Neural cell (in vitro differentiated cells): ENCODE measurements around the gene ZNF555. TPM values are rescaled to one million over a fixed set of nuclear protein-coding genes. Genes with fewer than 3 reads are reported as not detected.

Source experiments
- H2AFZ ChIP-seq: fragments of 200-600, 300-800 bp; sonication (generic), shearing (Covaris generic); 2 replicates; pipeline ENCODE4 v1.6.0; 2014; ENCODE audit warnings: low read depth, mild to moderate bottlenecking, antibody characterized with exemption, low read length, moderate library complexity
- H3F3A ChIP-seq: fragments of 200-600 bp; shearing (Covaris generic); 2 replicates; pipeline ENCODE4 v1.6.1; 2016; ENCODE audit warnings: mild to moderate bottlenecking, moderate library complexity, mixed read lengths, antibody characterized with exemption, low read length; ENCODE audit not compliant: insufficient read depth, poor library complexity, severe bottlenecking
- H3K27ac ChIP-seq: fragments of 200-600, 300-800 bp; sonication (generic), shearing (Covaris generic); 2 replicates; pipeline ENCODE4 v1.5.1; 2014; ENCODE audit warnings: mild to moderate bottlenecking, low read length, moderate library complexity
- H3K27me3 ChIP-seq: fragments of 300-800, 200-600 bp; sonication (generic), shearing (Covaris generic); 2 replicates; pipeline ENCODE4 v1.6.0; 2014; ENCODE audit warnings: mild to moderate bottlenecking, low read depth, low read length, moderate library complexity; ENCODE audit not compliant: insufficient read depth
- H3K36me3 ChIP-seq: fragments of 300-800, 200-600 bp; sonication (generic), shearing (Covaris generic); 2 replicates; pipeline ENCODE4 v1.5.1; 2014; ENCODE audit warnings: mild to moderate bottlenecking, antibody characterized with exemption, low read length, moderate library complexity; ENCODE audit not compliant: insufficient read depth
- H3K4me2 ChIP-seq: fragments of 300-800, 200-600 bp; sonication (generic), shearing (Covaris generic); 2 replicates; pipeline ENCODE4 v1.6.0; 2014; ENCODE audit warnings: mild to moderate bottlenecking, low read length
- H3K4me3 ChIP-seq: fragments of 300-800, 200-600 bp; sonication (generic), shearing (Covaris generic); 2 replicates; pipeline ENCODE4 v1.5.1; 2014; ENCODE audit warnings: mild to moderate bottlenecking, low read length, moderate library complexity
- H3K79me2 ChIP-seq: fragments of 200-600 bp; shearing (Covaris generic); replicated peaks from 2 replicates; pipeline ENCODE4 v1.6.0; 2014; ENCODE audit warnings: mild to moderate bottlenecking, low read length, moderate library complexity; ENCODE audit not compliant: insufficient read depth
- H3K9ac ChIP-seq: fragments of 300-800, 200-600 bp; sonication (generic), shearing (Covaris generic); 2 replicates; pipeline ENCODE4 v1.6.1; 2016; ENCODE audit warnings: mild to moderate bottlenecking, low read length, mixed read lengths
- H3K9me2 ChIP-seq: fragments of 200-600 bp; shearing (Covaris generic); 2 replicates; pipeline ENCODE4 v1.6.1; 2016; ENCODE audit warnings: mild to moderate bottlenecking, low read length, mixed read lengths; ENCODE audit not compliant: insufficient read depth
- H3K9me3 ChIP-seq: fragments of 200-600, 300-800 bp; sonication (generic), shearing (Covaris generic); 2 replicates; pipeline ENCODE4 v1.6.1; 2016; ENCODE audit warnings: mild to moderate bottlenecking, mixed run types, low read length, moderate library complexity, mixed read lengths
- H4K20me1 ChIP-seq: fragments of 200-600 bp; shearing (Covaris generic); 2 replicates; pipeline ENCODE4 v1.6.1; 2016; ENCODE audit warnings: mild to moderate bottlenecking, mixed run types; ENCODE audit not compliant: insufficient read depth
- CTCF ChIP-seq: fragments of 450-650 bp; IDR thresholded peaks from 2 replicates; pipeline ENCODE4 v1.5.1; 2014; ENCODE audit warnings: antibody characterized with exemption, mild to moderate bottlenecking, moderate library complexity; ENCODE audit not compliant: poor library complexity, severe bottlenecking
- EP300 ChIP-seq: fragments of 450-650 bp; conservative IDR thresholded peaks from 2 replicates; pipeline ENCODE4 v1.6.1; 2014; ENCODE audit warnings: antibody characterized with exemption, mild to moderate bottlenecking, moderate library complexity; ENCODE audit not compliant: poor library complexity, severe bottlenecking
- EZH2 ChIP-seq: fragments of 200-600, 300-800 bp; shearing (Covaris generic), sonication (generic); IDR thresholded peaks from 2 replicates; pipeline ENCODE4 v1.6.1; 2014; ENCODE audit warnings: antibody characterized with exemption, low read length, borderline replicate concordance, mild to moderate bottlenecking; ENCODE audit not compliant: insufficient read depth, poor library complexity, severe bottlenecking
- MXI1 ChIP-seq: fragments of 450-650 bp; conservative IDR thresholded peaks from 2 replicates; pipeline ENCODE4 v1.6.1; 2014; ENCODE audit warnings: antibody characterized with exemption, mild to moderate bottlenecking; ENCODE audit not compliant: poor library complexity, severe bottlenecking
- POLR2AphosphoS5 ChIP-seq: IDR thresholded peaks from 2 replicates; pipeline ENCODE4 v1.6.1; 2012
- RAD21 ChIP-seq: fragments of 450-650 bp; conservative IDR thresholded peaks from 2 replicates; pipeline ENCODE4 v1.6.1; 2014; ENCODE audit warnings: antibody characterized with exemption, mild to moderate bottlenecking, moderate library complexity
- REST ChIP-seq: IDR thresholded peaks from 2 replicates; pipeline ENCODE4 v1.6.1; 2012; ENCODE audit warnings: borderline replicate concordance
- SMC3 ChIP-seq: fragments of 450-650 bp; conservative IDR thresholded peaks from 2 replicates; pipeline ENCODE4 v1.6.1; 2014; ENCODE audit warnings: antibody characterized with exemption, mild to moderate bottlenecking, moderate library complexity; ENCODE audit not compliant: poor library complexity
- TAF1 ChIP-seq: IDR thresholded peaks from 2 replicates; pipeline ENCODE4 v1.6.1; 2012; ENCODE audit warnings: low read depth
- polyA plus RNA-seq: library from polyadenylated mRNA; depleted of rRNA; stranded (reverse); fragments of >200 nt; gene quantifications from 2 replicates; pipeline ENCODE4 v1.2.3, GENCODE V29; 2014

Gene ZNF555
- polyA plus RNA-seq, 1 donor from 2014 or later = 6.5 TPM

GRCh38 chr19:2811221-2811722 is 30.0 kb upstream of the ZNF555 start:
- H3K4me2 ChIP-seq = no peak overlapping the region
- no peak overlapping the region for H3K27ac ChIP-seq
- H3K4me3 ChIP-seq = no peak overlapping the region
- no peaks in the 10 kb centered on the region for H3K36me3 ChIP-seq
- H4K20me1 ChIP-seq = no peaks in the 10 kb centered on the region
- H3K9me3 ChIP-seq = no peaks in the 10 kb centered on the region
- no peak overlapping the region for H2AFZ ChIP-seq
- no peaks in the 10 kb centered on the region for H3K27me3 ChIP-seq
- no peaks in the 10 kb centered on the region for H3K9me2 ChIP-seq
- H3K79me2 ChIP-seq = no peaks in the 10 kb centered on the region
- TF ChIP-seq REST (no peak), EP300 (no peak), POLR2AphosphoS5 (no peak), SMC3 (no peak), EZH2 (no peak), RAD21 (no peak), CTCF (no peak), MXI1 (no peak), TAF1 (no peak)
- H3K9ac ChIP-seq = no peak overlapping the region
- H3F3A ChIP-seq = no peaks in the 10 kb centered on the region

DNA sequence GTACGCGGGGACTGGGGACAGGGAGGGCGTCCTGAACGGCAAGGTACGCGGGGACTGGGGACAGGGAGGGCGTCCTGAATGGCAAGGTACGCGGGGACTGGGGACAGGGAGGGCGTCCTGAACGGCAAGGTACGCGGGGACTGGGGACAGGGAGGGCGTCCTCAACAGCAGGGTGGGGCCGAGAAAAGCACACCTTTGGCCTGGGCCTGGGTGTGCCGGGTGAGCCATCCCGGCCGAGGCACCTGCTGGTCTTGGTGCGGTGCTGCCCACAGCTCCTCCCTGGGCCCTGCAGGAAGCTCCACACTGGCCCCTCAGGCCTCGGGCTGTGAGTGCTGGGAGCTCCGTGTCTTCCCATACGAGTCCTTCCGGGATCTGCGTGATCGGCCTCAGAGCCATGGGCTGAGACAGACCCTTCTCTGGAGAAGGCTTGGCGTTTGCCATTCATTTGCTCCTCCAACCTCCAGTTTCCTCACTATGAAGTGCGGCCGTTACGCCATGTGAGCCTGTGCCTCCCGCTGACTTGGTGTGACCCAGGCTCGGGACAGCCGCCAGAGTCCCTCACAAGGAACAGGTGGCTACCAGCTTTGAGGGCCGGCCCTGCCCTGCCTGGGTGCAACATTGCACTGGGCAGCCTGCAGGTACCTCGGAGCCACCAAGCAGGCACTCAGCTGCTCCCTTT is 29.4 kb upstream of the ZNF555 start:
- Histone ChIP-seq H2AFZ (no peak overlapping the region), H3K9ac (no peak overlapping the region)

More for the DNA sequence above, 29.4 kb upstream of the ZNF555 start:
- H3K4me2 ChIP-seq = no peak overlapping the region
- H3K36me3 ChIP-seq = no peaks in the 10 kb centered on the region
- no peaks in the 10 kb centered on the region for H3K27me3 ChIP-seq
- no peaks in the 10 kb centered on the region for H4K20me1 ChIP-seq
- no peaks in the 10 kb centered on the region for H3K9me2 ChIP-seq
- H3F3A ChIP-seq = no peaks in the 10 kb centered on the region
- no peak overlapping the region for H3K27ac ChIP-seq
- H3K9me3 ChIP-seq = no peaks in the 10 kb centered on the region
- TF ChIP-seq MXI1 (no peak), SMC3 (no peak), REST (no peak), TAF1 (no peak), POLR2AphosphoS5 (no peak), RAD21 (no peak), EZH2 (no peak), CTCF (no peak), EP300 (no peak)
- H3K79me2 ChIP-seq = no peaks in the 10 kb centered on the region
- H3K4me3 ChIP-seq = no peak overlapping the region
